SK-N-MC (cell line): ENCODE results near the gene ZNF383.
"Not testable (repeated sequence)": the region's sequence is repeated elsewhere in the genome, so short reads cannot be mapped to it uniquely, and the experiment has no call there.

ENCODE experiments used
- EZH2 ChIP-seq: fragments of 200-600 bp; sonication (generic); IDR thresholded peaks from one replicate; pipeline ENCODE4 v1.6.1; 2017; ENCODE audit warnings: antibody characterized with exemption
- FOXP2 ChIP-seq: optimal IDR thresholded peaks from 2 replicates; pipeline ENCODE3; 2011; ENCODE audit warnings: mild to moderate bottlenecking, moderate library complexity; ENCODE audit not compliant: insufficient read depth; ENCODE audit errors: extremely low read length, control extremely low read depth
- POLR2AphosphoS5 ChIP-seq: IDR thresholded peaks from 2 replicates; pipeline ENCODE4 v1.6.1; 2012; ENCODE audit warnings: mild to moderate bottlenecking, low read depth, low read length, borderline replicate concordance

- not testable (repeated sequence) for TF ChIP-seq EZH2, POLR2AphosphoS5, FOXP2
Observed at GRCh38 chr19:37197115-37197514, 20.9 kb upstream of the ZNF383 start.
